Naive B cell (primary cell): ENCODE data around the gene PCDHB7. TPM values are rescaled to one million over a fixed set of nuclear protein-coding genes. Genes with fewer than 3 reads are reported as not detected.
"Not testable (repeated sequence)": the region's sequence is repeated elsewhere in the genome, so short reads cannot be mapped to it uniquely, and the experiment has no call there.

ENCODE experiments used
- ATAC-seq, 2 donors: fragments of 150-1000 bp; cut with Tn5 transposase; 2 replicates each; pipeline ENCODE4 v1.10.0; 2021; ENCODE audit warnings: low read depth in 2 of 2, mild to moderate bottlenecking in 2 of 2, moderate library complexity in 2 of 2
- DNase-seq: peaks from one replicate; pipeline ENCODE4 v3.0.0; 2022
- H3K27ac Mint-ChIP-seq, 6 donors: one replicate each; pipeline ENCODE4 v1.8.0; 2020 to 2022; ENCODE audit warnings: mild to moderate bottlenecking in 6 of 6, mixed read lengths in 6 of 6, moderate library complexity in 5 of 6, inconsistent platforms in 2 of 6
- H3K27me3 Mint-ChIP-seq, 3 donors: one replicate each; pipeline ENCODE4 v1.8.0; 2021 to 2022; ENCODE audit warnings: mixed read lengths in 3 of 3, mild to moderate bottlenecking in 1 of 3
- H3K36me3 Mint-ChIP-seq, 2 donors: one replicate each; pipeline ENCODE4 v1.8.0; 2020 to 2022; ENCODE audit warnings: mixed read lengths in 2 of 2, inconsistent platforms in 1 of 2, mild to moderate bottlenecking in 1 of 2
- H3K4me1 Mint-ChIP-seq, 3 donors: one replicate each; pipeline ENCODE4 v1.8.0; 2020 to 2022; ENCODE audit warnings: mixed read lengths in 3 of 3, inconsistent platforms in 1 of 3, mild to moderate bottlenecking in 1 of 3, moderate library complexity in 1 of 3
- H3K4me3 Mint-ChIP-seq, 8 donors: one replicate each; pipeline ENCODE4 v1.8.0; 2020 to 2022; ENCODE audit warnings: mild to moderate bottlenecking in 8 of 8, mixed read lengths in 8 of 8, moderate library complexity in 8 of 8, inconsistent platforms in 2 of 8
- H3K9me3 Mint-ChIP-seq, 7 donors: one replicate each; pipeline ENCODE4 v1.8.0; 2020 to 2022; ENCODE audit warnings: mixed read lengths in 7 of 7, mild to moderate bottlenecking in 5 of 7, inconsistent platforms in 2 of 7, moderate library complexity in 1 of 7
- polyA plus RNA-seq, 6 donors: library from polyadenylated mRNA; unstranded; fragments of 300-500 nt; fragmentation: Illumina TruSeq; gene quantifications; one replicate each; pipeline ENCODE4 v1.2.3, GENCODE V29; 2021; ENCODE audit warnings: low read depth in 6 of 6

Gene PCDHB7
- polyA plus RNA-seq, 6 donors from 2014 or later = not detected

DNA sequence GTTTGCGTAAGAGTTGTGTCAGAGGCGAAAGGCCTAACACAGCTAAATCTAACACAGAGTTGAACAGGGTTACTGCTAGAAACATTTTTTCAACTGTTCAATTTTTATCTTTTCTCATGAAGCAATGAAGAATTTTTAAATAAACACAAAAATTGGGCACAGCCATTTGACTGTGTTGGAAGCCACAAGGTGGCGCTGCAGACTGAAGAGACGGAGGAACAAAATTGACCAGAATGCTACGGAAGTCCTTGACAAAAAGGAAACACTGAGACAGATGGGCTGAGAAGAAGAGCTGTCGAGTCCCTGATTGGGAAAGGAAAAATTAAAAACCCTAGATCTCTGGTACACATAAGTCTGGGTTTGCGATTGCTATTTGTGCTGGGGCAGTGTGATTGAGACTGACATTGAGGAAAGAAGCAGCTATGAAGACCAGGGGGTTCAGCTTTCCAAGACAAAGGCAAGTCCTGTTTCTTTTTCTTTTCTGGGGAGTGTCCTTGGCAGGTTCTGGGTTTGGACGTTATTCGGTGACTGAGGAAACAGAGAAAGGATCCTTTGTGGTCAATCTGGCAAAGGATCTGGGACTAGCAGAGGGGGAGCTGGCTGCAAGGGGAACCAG lies 14.6 kb downstream of the PCDHB7 start, which contains the start of gene PCDHB9:
TSS of gene PCDHB9 (plus strand) at position 265 of the 616 bp plus-strand sequence. CDS start at position 423, 158 bp downstream.
- Mint-ChIP-seq H3K27me3 (peaks cover 42 to 78% (median 57%) of the 10 kb centered on the region in 3 donors), H3K27ac (peak within 1 kb of the TSS in 1 of 6 donors; percentile 2), H3K9me3 (peaks cover 8 to 75% (median 46%) of the 10 kb centered on the region in 7 donors), H3K36me3 (peaks cover 26 to 43% of the 10 kb centered on the region in 2 donors), H3K4me3 (peak within 1 kb of the TSS in 5 of 8 donors; percentile 10 to 50 (median 42)), H3K4me1 (peaks cover 5 to 9% (median 5%) of the 10 kb centered on the region in 3 donors)
- ATAC-seq (no peak), DNase-seq (peak; percentile 6)

DNA sequence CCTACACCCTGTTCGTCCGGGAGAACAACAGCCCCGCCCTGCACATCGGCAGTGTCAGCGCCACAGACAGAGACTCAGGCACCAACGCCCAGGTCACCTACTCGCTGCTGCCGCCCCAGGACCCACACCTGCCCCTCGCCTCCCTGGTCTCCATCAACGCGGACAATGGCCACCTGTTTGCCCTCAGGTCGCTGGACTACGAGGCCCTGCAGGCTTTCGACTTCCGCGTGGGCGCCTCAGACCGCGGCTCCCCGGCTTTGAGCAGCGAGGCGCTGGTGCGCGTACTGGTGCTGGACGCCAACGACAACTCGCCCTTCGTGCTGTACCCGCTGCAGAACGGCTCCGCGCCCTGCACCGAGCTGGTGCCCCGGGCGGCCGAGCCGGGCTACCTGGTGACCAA lies 16.2 kb downstream of the PCDHB7 start:
- H3K27me3 Mint-ChIP-seq = peaks cover 35 to 78% (median 46%) of the 10 kb centered on the region in 3 donors
- peaks cover 7 to 74% (median 46%) of the 10 kb centered on the region in 7 donors for H3K9me3 Mint-ChIP-seq
- not testable (repeated sequence) for H3K4me1 Mint-ChIP-seq, DNase-seq, H3K27ac Mint-ChIP-seq, H3K4me3 Mint-ChIP-seq, ATAC-seq
- H3K36me3 Mint-ChIP-seq = peaks cover 18 to 43% of the 10 kb centered on the region in 2 donors

DNA sequence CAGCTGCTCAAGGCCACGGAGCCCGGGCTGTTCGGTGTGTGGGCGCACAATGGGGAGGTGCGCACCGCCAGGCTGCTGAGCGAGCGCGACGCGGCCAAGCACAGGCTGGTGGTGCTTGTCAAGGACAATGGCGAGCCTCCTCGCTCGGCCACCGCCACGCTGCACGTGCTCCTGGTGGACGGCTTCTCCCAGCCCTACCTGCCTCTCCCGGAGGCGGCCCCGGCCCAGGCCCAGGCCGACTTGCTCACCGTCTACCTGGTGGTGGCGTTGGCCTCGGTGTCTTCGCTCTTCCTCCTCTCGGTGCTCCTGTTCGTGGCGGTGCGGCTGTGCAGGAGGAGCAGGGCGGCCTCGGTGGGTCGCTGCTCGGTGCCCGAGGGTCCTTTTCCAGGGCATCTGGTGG lies 16.7 kb downstream of the PCDHB7 start:
- H3K4me3 Mint-ChIP-seq, ATAC-seq, H3K4me1 Mint-ChIP-seq, DNase-seq: not testable (repeated sequence)
- H3K27me3 Mint-ChIP-seq = peaks cover 35 to 77% (median 46%) of the 10 kb centered on the region in 3 donors
- peak overlapping the region in 1 of 6 donors; percentile 59 for H3K27ac Mint-ChIP-seq
- peaks cover 18 to 43% of the 10 kb centered on the region in 2 donors for H3K36me3 Mint-ChIP-seq
- peaks cover 7 to 74% (median 46%) of the 10 kb centered on the region in 7 donors for H3K9me3 Mint-ChIP-seq

DNA sequence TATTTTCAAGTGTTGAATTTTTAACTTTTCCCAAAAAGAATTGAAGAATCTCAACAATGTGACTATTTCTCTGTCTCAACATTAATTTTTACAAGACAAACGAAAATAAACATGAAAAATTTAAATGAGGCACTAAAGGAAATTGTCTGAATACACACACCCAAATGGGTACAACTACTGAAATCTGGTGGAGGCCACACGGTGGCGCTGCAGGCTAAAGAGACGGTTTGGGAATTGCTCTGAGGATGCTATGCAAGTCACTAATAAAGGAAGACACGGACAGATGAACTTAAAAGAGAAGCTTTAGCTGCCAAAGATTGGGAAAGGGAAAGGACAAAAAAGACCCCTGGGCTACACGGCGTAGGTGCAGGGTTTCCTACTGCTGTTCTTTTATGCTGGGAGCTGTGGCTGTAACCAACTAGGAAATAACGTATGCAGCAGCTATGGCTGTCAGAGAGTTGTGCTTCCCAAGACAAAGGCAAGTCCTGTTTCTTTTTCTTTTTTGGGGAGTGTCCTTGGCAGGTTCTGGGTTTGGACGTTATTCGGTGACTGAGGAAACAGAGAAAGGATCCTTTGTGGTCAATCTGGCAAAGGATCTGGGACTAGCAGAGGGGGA lies 19.8 kb downstream of the PCDHB7 start, which contains the start of gene PCDHB10:
TSS of gene PCDHB10 (plus strand) at position 244 of the 616 bp plus-strand sequence. CDS start at position 444, 200 bp downstream.
- Mint-ChIP-seq H3K27ac (no peak within 1 kb of the TSS), H3K9me3 (peaks cover 7 to 78% (median 55%) of the 10 kb centered on the region in 7 donors), H3K4me1 (peaks cover 0 to 2% (median 0%) of the 10 kb centered on the region in 3 donors), H3K36me3 (peaks cover 12 to 44% of the 10 kb centered on the region in 2 donors), H3K4me3 (peak within 1 kb of the TSS in 2 of 8 donors; percentile 8 to 45), H3K27me3 (peaks cover 23 to 53% (median 28%) of the 10 kb centered on the region in 3 donors)
- ATAC-seq (no peak), DNase-seq (no peak)

DNA sequence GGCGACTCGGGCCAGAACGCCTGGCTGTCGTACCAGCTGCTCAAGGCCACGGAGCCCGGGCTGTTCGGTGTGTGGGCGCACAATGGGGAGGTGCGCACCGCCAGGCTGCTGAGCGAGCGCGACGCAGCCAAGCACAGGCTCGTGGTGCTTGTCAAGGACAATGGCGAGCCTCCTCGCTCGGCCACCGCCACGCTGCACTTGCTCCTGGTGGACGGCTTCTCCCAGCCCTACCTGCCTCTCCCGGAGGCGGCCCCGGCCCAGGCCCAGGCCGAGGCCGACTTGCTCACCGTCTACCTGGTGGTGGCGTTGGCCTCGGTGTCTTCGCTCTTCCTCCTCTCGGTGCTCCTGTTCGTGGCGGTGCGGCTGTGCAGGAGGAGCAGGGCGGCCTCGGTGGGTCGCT lies 21.9 kb downstream of the PCDHB7 start:
- Mint-ChIP-seq H3K36me3 (peaks cover 14 to 48% of the 10 kb centered on the region in 2 donors), H3K27me3 (peaks cover 22 to 58% (median 33%) of the 10 kb centered on the region in 3 donors), H3K9me3 (peaks cover 8 to 85% (median 48%) of the 10 kb centered on the region in 7 donors)
- ATAC-seq, H3K4me1 Mint-ChIP-seq, H3K4me3 Mint-ChIP-seq, DNase-seq, H3K27ac Mint-ChIP-seq: not testable (repeated sequence)

DNA sequence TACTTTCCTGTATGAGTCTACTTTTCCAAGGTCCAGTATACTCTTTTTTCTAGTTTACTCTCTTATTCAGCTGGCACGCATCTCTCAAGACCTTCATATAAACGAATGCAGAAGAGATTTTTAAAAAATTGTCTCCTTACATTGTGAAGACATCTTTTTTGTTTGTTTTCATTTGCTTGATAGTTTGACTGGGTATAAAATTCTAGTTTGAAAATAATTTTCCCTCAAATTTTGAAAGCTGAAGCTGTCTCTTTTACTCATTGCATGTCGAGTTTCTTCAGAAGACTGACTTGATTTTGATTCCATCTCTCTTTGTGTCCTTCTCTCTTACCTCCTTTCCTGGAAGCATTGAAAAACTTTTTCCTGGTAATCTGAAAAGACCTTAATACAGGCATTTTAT lies 23.9 kb downstream of the PCDHB7 start:
- Mint-ChIP-seq H3K4me1 (no peaks in the 10 kb centered on the region), H3K4me3 (no peak overlapping the region), H3K27me3 (peaks cover 30 to 61% (median 30%) of the 10 kb centered on the region in 3 donors), H3K27ac (no peak overlapping the region), H3K9me3 (peaks cover 10 to 87% (median 51%) of the 10 kb centered on the region in 7 donors), H3K36me3 (peaks cover 22 to 51% of the 10 kb centered on the region in 2 donors)
- ATAC-seq (no peak), DNase-seq (no peak)

DNA sequence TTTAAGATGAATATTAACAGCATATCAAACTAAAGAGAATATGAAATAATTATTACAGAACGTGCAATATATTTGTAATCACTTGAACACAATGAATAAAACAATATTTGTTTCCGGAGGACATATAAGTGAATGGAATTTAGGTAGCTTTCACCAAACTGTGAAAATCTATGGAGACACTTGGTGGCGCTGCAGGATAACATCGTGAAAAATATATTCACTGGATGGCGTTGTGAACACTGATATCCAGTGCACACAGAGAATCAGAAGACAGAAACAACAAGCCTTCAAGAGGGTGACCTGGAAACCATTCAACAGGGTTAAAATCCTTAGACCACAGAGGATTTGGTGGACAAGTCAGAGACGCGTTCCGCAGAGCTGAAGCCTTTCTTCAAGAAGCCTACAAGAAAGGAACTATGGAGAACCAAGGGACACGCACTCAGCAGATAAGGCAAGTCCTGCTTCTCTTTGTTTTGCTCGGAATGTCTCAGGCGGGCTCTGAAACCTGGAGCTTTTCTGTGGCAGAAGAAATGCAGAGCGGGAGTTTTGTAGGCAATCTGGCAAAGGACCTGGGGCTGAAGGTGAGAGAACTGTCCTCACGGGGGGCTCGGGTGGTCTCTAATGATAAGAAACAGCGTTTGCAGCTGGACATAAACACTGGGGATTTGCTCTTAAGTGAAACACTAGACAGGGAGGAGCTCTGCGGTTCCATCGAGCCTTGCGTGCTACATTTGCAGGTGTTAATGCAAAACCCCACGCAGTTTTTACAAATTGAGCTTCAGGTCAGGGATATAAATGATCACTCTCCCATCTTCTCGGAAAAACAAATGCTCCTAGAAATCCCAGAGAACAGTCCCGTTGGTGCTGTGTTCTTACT lies 27.2 kb downstream of the PCDHB7 start, which contains the start of gene PCDHB11:
TSS of gene PCDHB11 (plus strand) at position 269 of the 877 bp plus-strand sequence. CDS start at position 417, 148 bp downstream.
- H3K4me3 Mint-ChIP-seq = no peak within 1 kb of the TSS
- no peaks in the 10 kb centered on the region for H3K4me1 Mint-ChIP-seq
- no peak for DNase-seq
- ATAC-seq = no peak
- no peak within 1 kb of the TSS for H3K27ac Mint-ChIP-seq
- H3K27me3 Mint-ChIP-seq = peaks cover 20 to 59% (median 29%) of the 10 kb centered on the region in 3 donors
- H3K36me3 Mint-ChIP-seq = peaks cover 22 to 29% of the 10 kb centered on the region in 2 donors
- H3K9me3 Mint-ChIP-seq = peaks cover 10 to 78% (median 39%) of the 10 kb centered on the region in 7 donors

DNA sequence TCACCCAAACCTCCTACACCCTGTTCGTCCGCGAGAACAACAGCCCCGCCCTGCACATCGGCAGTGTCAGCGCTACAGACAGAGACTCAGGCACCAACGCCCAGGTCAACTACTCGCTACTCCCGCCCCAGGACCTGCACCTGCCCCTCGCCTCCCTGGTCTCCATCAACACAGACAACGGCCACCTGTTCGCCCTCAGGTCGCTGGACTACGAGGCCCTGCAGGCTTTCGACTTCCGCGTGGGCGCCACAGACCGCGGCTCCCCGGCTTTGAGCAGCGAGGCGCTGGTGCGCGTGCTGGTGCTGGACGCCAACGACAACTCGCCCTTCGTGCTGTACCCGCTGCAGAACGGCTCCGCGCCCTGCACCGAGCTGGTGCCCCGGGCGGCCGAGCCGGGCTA lies 28.7 kb downstream of the PCDHB7 start:
- H3K27me3 Mint-ChIP-seq = peaks cover 20 to 68% (median 37%) of the 10 kb centered on the region in 3 donors
- ATAC-seq, H3K4me3 Mint-ChIP-seq, DNase-seq, H3K4me1 Mint-ChIP-seq: not testable (repeated sequence)
- H3K27ac Mint-ChIP-seq = peak overlapping the region in 1 of 6 donors; percentile 37
- peaks cover 10 to 66% (median 35%) of the 10 kb centered on the region in 7 donors for H3K9me3 Mint-ChIP-seq
- H3K36me3 Mint-ChIP-seq = peaks cover 21 to 27% of the 10 kb centered on the region in 2 donors

DNA sequence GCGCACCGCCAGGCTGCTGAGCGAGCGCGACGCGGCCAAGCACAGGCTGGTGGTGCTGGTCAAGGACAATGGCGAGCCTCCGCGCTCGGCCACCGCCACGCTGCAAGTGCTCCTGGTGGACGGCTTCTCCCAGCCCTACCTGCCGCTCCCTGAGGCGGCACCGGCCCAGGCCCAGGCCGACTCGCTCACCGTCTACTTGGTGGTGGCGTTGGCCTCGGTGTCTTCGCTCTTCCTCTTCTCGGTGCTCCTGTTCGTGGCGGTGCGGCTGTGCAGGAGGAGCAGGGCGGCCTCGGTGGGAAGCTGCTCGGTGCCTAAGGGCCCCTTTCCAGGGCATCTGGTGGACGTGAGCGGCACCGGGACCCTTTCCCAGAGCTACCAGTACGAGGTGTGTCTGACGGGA lies 29.2 kb downstream of the PCDHB7 start:
- peaks cover 10 to 60% (median 30%) of the 10 kb centered on the region in 7 donors for H3K9me3 Mint-ChIP-seq
- not testable (repeated sequence) for H3K4me3 Mint-ChIP-seq, H3K4me1 Mint-ChIP-seq, ATAC-seq, DNase-seq
- peaks cover 24 to 74% (median 40%) of the 10 kb centered on the region in 3 donors for H3K27me3 Mint-ChIP-seq
- H3K27ac Mint-ChIP-seq = peak overlapping the region in 2 of 6 donors; percentile 44 to 68
- peaks cover 15 to 22% of the 10 kb centered on the region in 2 donors for H3K36me3 Mint-ChIP-seq

DNA sequence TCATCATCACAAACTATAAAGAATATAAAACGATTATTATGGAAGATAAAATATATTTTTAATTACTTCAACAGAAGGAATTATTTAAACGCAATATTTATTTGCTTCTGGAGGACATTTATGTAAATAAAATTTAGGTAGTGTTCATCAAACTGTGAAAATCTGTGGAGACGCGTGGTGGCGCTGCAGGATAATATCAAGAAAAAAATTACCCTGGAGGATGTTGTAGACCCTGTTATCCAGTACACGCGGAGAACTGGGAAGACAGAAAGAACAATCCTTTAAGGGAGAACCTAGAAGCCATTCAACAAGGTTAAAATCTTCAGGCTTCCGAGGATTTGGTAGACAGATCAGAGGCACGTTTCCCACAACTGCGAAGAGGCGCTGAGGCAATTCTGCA lies 36.0 kb downstream of the PCDHB7 start, which contains the start of gene PCDHB12:
TSS of gene PCDHB12 (plus strand) at position 242 of the 400 bp plus-strand sequence. CDS start 189 bp downstream, outside the sequence.
- Mint-ChIP-seq H3K27ac (peak within 1 kb of the TSS in 1 of 6 donors; percentile 71), H3K36me3 (peaks cover 0 to 6% of the 10 kb centered on the region in 2 donors), H3K9me3 (peaks cover 0 to 32% (median 10%) of the 10 kb centered on the region in 7 donors), H3K27me3 (peaks cover 51 to 70% (median 57%) of the 10 kb centered on the region in 3 donors), H3K4me1 (no peaks in the 10 kb centered on the region), H3K4me3 (peak within 1 kb of the TSS in 2 of 8 donors; percentile 9 to 38)
- ATAC-seq = no peak
- DNase-seq = no peak

DNA sequence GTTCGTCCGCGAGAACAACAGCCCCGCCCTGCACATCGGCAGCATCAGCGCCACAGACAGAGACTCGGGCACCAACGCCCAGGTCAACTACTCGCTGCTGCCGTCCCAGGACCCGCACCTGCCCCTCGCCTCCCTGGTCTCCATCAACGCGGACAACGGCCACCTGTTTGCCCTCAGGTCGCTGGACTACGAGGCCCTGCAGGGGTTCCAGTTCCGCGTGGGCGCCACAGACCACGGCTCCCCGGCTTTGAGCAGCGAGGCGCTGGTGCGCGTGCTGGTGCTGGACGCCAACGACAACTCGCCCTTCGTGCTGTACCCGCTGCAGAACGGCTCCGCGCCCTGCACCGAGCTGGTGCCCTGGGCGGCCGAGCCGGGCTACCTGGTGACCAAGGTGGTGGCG lies 37.8 kb downstream of the PCDHB7 start:
- peaks cover 62 to 76% (median 63%) of the 10 kb centered on the region in 3 donors for H3K27me3 Mint-ChIP-seq
- ATAC-seq, H3K27ac Mint-ChIP-seq, H3K4me3 Mint-ChIP-seq, H3K36me3 Mint-ChIP-seq, H3K4me1 Mint-ChIP-seq, DNase-seq: not testable (repeated sequence)
- H3K9me3 Mint-ChIP-seq = peaks cover 0 to 47% (median 16%) of the 10 kb centered on the region in 7 donors

DNA sequence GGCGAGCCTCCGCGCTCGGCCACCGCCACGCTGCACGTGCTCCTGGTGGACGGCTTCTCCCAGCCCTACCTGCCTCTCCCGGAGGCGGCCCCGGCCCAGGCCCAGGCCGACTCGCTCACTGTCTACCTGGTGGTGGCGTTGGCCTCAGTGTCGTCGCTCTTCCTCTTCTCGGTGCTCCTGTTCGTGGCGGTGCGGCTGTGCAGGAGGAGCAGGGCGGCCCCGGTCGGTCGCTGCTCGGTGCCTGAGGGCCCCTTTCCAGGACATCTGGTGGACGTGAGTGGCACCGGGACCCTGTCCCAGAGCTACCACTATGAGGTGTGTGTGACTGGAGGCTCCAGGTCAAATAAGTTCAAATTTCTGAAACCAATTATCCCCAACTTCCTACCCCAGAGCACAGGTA lies 38.4 kb downstream of the PCDHB7 start:
- Mint-ChIP-seq H3K27me3 (peaks cover 61 to 77% (median 62%) of the 10 kb centered on the region in 3 donors), H3K9me3 (peaks cover 0 to 50% (median 19%) of the 10 kb centered on the region in 7 donors)
- not testable (repeated sequence) for H3K27ac Mint-ChIP-seq, H3K36me3 Mint-ChIP-seq, ATAC-seq, H3K4me1 Mint-ChIP-seq, DNase-seq, H3K4me3 Mint-ChIP-seq
